ENCODE data around the gene EPC1.
A peak's percentile ranks its signal among the peaks of the same experiment; 100 is the strongest.
"Not testable (repeated sequence)": the region's sequence is repeated elsewhere in the genome, so short reads cannot be mapped to it uniquely, and the experiment has no call there.

Gene EPC1

DNA sequence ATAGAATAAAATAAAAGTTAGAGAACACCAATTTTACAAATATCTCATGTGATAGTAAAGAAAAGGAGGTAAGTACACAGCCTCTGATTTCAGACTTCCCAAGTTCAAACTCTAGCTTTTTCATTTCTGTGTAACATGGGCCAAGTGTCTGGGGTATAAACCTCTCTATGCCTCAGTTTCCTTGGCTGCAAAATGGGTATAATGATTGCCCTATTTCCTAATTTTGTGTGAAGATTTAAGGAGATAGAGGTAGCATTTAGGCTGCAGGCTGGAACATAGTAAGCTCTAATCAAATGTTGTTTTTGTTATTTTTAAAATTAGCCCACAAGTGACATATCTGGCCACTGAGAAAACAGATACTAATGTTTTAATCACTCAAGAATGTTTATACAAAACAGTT is 26.1 kb upstream of the EPC1 start:
- TF ChIP-seq POLR2AphosphoS5 (IDR thresholded peaks at IDR 0.05; ENCODE audit: low read depth, low read length) (no peak), POLR2A (IDR thresholded peaks at IDR 0.05; ENCODE audit: low read depth, low read length) (no peak), PAX5 (IDR thresholded peaks at IDR 0.05; ENCODE audit: insufficient read depth, low read length, severe bottlenecking) (no peak), TAF1 (IDR thresholded peaks at IDR 0.05; ENCODE audit: low read depth, low read length) (no peak), POU2F2 (IDR thresholded peaks at IDR 0.05; ENCODE audit: low read depth, low read length) (no peak), SPI1 (IDR thresholded peaks at IDR 0.05; ENCODE audit: low read depth, low read length) (no peak)
- DNase-seq (ENCODE audit: insufficient read length, low spot score) = no peak

DNA sequence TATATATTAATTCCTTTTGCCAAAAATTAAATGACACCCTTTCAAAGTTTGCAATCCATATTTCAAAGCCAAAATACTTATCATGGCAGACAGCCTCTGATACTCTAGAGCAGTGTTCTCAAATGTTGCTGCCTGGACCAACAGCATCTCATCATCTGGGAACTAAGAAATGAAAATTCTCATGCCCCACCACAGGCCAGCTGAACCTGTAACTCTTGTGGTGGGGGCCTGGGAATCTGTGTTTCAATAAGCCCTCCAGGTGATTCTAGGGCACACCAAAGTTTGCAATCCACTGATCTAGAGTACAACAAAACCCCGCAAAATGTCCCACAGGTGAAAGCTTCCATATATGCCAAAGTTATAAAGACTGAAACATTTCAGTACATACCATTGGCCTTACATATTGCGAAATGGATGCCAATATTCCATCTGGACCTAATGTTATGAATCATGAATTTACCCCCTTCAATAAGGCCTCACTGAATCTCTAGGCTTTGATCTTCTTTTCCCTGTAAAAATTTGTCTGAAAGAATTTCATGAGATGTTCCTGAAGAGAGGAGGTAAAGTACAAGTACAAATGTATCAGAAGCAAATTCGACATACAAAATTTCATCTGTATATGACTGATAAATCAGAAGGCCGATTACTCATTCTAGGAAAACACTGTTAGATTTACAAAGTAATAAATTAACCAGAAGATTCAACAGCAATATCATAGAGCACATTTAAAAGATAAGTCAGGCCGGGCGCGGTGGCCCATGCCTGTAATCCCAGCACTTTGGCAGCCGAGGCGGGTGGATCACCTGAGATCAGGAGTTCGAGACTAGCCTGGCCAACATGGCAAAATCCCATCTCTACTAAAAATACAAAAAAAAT is 25.3 kb upstream of the EPC1 start:
- no peak for FAIRE-seq
- no peak for DNase-seq (ENCODE audit: insufficient read length, low spot score)
- TF ChIP-seq POLR2AphosphoS5 (IDR thresholded peaks at IDR 0.05; ENCODE audit: low read depth, low read length) (no peak), POU2F2 (IDR thresholded peaks at IDR 0.05; ENCODE audit: low read depth, low read length) (no peak), POLR2A (IDR thresholded peaks at IDR 0.05; ENCODE audit: low read depth, low read length) (no peak), TAF1 (IDR thresholded peaks at IDR 0.05; ENCODE audit: low read depth, low read length) (no peak), SPI1 (IDR thresholded peaks at IDR 0.05; ENCODE audit: low read depth, low read length) (no peak), PAX5 (IDR thresholded peaks at IDR 0.05; ENCODE audit: insufficient read depth, low read length, severe bottlenecking) (no peak)

More for the DNA sequence above, 26.1 kb upstream of the EPC1 start:
- FAIRE-seq = no peak

DNA sequence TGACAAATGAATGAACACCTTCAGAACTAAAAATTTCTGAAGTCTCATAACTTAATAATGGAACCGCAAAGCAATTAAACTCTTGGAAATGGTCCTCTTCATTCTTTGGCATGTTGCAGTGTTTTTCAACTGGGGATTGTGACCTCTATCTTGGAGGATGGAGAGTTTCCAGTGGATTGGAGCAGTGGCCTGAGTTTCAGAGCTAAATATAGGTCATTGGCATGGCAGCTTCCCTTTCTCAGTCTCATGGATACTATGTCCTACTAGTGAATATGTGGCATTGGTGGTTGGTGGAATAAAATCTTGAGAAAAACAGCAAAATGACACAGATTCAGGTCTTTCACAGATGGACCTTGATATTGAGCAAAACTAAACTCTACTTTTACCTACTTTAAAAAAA is 24.1 kb upstream of the EPC1 start:
- TF ChIP-seq POU2F2 (IDR thresholded peaks at IDR 0.05; ENCODE audit: low read depth, low read length) (no peak), POLR2A (IDR thresholded peaks at IDR 0.05; ENCODE audit: low read depth, low read length) (no peak), TAF1 (IDR thresholded peaks at IDR 0.05; ENCODE audit: low read depth, low read length) (no peak), POLR2AphosphoS5 (IDR thresholded peaks at IDR 0.05; ENCODE audit: low read depth, low read length) (no peak), SPI1 (IDR thresholded peaks at IDR 0.05; ENCODE audit: low read depth, low read length) (no peak), PAX5 (IDR thresholded peaks at IDR 0.05; ENCODE audit: insufficient read depth, low read length, severe bottlenecking) (no peak)
- FAIRE-seq (no peak), DNase-seq (ENCODE audit: insufficient read length, low spot score) (no peak)

DNA sequence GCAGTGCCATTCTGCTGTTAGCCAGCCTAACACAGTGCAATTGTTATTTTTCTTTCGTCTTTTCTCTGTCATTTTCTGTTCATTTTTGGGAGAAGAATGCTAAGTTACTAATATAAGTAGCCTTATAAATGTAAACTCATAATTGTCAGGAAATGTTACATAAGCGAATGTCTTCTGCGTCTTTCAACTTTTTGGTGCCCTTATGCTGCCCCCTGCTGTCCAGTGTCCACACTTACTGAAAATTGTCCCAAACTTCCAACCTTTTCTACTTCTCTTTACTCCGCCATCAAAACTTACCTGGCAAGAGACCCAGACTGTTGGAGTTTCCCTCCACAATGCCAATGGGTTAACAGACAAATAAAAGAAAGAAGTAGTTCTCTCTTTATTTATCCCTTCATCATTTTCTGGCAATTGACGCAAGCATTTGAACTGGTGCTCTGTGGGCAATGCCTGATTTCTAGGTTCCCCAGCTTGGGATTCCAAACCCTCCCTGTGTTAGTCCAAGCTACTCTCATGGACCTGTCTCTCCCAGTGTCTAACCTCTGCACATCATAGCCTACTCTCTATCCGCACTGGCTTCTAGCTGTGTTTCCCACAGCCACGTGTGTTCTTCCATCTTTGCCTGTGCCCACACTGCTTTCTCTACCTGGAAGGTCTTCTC is 21.0 kb upstream of the EPC1 start:
- FAIRE-seq = peak; percentile 86
- DNase-seq (ENCODE audit: insufficient read length, low spot score) = no peak
- TF ChIP-seq PAX5 (IDR thresholded peaks at IDR 0.05; ENCODE audit: insufficient read depth, low read length, severe bottlenecking) (no peak), POLR2AphosphoS5 (IDR thresholded peaks at IDR 0.05; ENCODE audit: low read depth, low read length) (no peak), TAF1 (IDR thresholded peaks at IDR 0.05; ENCODE audit: low read depth, low read length) (no peak), SPI1 (IDR thresholded peaks at IDR 0.05; ENCODE audit: low read depth, low read length) (no peak), POLR2A (IDR thresholded peaks at IDR 0.05; ENCODE audit: low read depth, low read length) (no peak)

DNA sequence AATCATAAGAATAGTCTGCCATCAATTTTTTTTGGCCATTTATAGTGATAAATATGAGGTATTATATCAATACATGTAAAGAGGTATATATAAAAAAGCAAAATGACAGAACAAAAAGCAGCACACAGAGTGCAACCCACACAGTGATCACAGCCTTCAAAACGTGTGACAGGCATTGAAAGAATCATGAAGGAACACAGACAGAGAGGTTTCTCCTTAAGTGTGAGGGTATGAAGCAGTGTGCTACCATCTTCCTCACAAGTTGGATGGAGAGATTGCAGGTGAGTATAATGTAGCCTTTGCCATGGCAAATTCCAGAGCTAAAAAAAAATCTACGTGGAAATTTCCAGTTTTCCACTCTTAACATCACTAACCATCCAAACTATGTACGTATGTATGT is 19.6 kb upstream of the EPC1 start:
- TF ChIP-seq TAF1 (IDR thresholded peaks at IDR 0.05; ENCODE audit: low read depth, low read length) (no peak), POU2F2 (IDR thresholded peaks at IDR 0.05; ENCODE audit: low read depth, low read length) (no peak), PAX5 (IDR thresholded peaks at IDR 0.05; ENCODE audit: insufficient read depth, low read length, severe bottlenecking) (no peak), POLR2AphosphoS5 (IDR thresholded peaks at IDR 0.05; ENCODE audit: low read depth, low read length) (no peak)
- FAIRE-seq (no peak), DNase-seq (ENCODE audit: insufficient read length, low spot score) (no peak)

DNA sequence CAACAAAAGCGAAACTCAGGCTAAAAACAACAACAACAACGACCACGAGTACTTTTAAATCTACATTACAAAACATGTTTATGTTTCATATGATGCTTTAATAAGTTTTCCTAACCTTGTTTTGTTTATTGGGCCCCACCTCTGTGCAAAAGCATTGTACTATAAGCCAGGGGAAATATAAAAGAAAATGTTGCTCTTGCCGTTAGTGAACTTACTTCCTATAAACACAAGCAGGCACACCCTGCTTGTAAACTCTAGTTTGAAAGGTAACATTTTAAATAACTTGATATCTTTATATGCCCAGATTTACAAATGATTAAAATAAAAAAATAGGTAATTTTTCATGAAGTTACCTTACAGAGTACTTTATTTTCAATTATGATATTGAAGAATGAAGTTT is 19.2 kb upstream of the EPC1 start:
- TF ChIP-seq POU2F2 (IDR thresholded peaks at IDR 0.05; ENCODE audit: low read depth, low read length) (no peak), SPI1 (IDR thresholded peaks at IDR 0.05; ENCODE audit: low read depth, low read length) (no peak), PAX5 (IDR thresholded peaks at IDR 0.05; ENCODE audit: insufficient read depth, low read length, severe bottlenecking) (no peak), POLR2AphosphoS5 (IDR thresholded peaks at IDR 0.05; ENCODE audit: low read depth, low read length) (no peak), POLR2A (IDR thresholded peaks at IDR 0.05; ENCODE audit: low read depth, low read length) (no peak)
- FAIRE-seq = peak; percentile 47
- no peak for DNase-seq (ENCODE audit: insufficient read length, low spot score)

DNA sequence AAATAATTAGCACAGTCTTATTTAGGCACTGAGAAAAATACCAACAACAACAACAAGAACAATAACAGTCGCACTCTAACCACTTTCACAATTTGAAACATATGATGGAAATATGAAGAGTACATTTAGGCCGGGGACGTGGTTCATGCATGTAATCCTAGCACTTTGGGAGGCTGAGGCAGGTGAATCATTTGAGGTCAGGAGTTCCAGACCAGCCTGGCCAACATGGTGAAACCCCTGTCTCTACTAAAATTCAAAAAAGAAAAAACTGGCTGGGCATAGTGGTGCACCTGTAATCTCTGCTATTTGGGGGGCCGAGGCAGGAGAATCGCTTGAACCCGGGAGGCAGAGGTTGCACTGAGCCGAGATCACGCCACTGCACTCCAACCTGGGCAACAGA is 18.4 kb upstream of the EPC1 start:
- not testable (repeated sequence) for DNase-seq (ENCODE audit: insufficient read length, low spot score); FAIRE-seq

DNA sequence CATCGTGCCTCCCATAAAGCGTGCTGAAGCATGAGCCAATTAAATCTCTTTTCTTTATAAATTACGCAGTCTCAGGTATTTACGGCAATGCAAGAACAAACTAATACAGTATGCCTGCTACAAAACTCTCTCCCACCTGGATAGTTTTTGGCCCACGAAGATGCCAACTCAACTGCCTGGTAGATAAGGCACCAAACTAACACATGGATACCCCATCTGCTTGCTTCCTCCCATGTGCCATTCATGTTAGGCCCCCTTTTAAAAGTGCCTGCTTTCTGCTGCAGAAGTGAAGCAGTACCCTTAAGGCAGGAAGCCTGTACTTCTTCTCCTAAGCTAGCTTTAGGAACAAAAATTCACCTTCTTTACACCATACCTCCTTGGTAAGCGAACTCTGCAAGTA is 15.6 kb upstream of the EPC1 start:
- no peak for FAIRE-seq
- DNase-seq (ENCODE audit: insufficient read length, low spot score) = no peak
- TF ChIP-seq POLR2A (IDR thresholded peaks at IDR 0.05; ENCODE audit: low read depth, low read length) (no peak), POU2F2 (IDR thresholded peaks at IDR 0.05; ENCODE audit: low read depth, low read length) (no peak), POLR2AphosphoS5 (IDR thresholded peaks at IDR 0.05; ENCODE audit: low read depth, low read length) (no peak), PAX5 (IDR thresholded peaks at IDR 0.05; ENCODE audit: insufficient read depth, low read length, severe bottlenecking) (no peak), TAF1 (IDR thresholded peaks at IDR 0.05; ENCODE audit: low read depth, low read length) (no peak), SPI1 (IDR thresholded peaks at IDR 0.05; ENCODE audit: low read depth, low read length) (no peak)

DNA sequence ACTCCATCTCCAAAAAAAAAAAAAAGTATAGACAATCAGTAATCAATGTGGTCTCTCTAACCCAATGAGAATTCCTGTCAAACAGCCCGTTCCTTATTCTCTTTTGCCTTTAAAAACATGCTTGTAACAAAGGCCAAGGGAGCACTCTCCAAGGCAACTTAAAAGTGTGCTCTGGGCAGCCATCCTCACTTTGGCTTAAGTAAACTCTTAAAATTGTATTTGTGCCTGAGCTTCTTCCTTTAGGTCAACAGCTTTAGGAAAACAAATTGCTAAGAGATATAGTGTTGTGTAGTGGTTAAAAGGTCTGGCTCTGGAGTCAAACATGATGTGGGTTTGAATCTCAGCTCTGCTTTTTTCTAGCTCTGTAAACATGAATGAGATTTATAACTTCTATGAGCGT is 13.9 kb upstream of the EPC1 start:
- FAIRE-seq = no peak
- no peak for TF ChIP-seq PAX5 (IDR thresholded peaks at IDR 0.05; ENCODE audit: insufficient read depth, low read length, severe bottlenecking)
- no peak for TF ChIP-seq SPI1 (IDR thresholded peaks at IDR 0.05; ENCODE audit: low read depth, low read length)
- no peak for TF ChIP-seq POLR2AphosphoS5 (IDR thresholded peaks at IDR 0.05; ENCODE audit: low read depth, low read length)
- TF ChIP-seq TAF1 (IDR thresholded peaks at IDR 0.05; ENCODE audit: low read depth, low read length) = no peak
- no peak for TF ChIP-seq POU2F2 (IDR thresholded peaks at IDR 0.05; ENCODE audit: low read depth, low read length)
- no peak for TF ChIP-seq POLR2A (IDR thresholded peaks at IDR 0.05; ENCODE audit: low read depth, low read length)

DNA sequence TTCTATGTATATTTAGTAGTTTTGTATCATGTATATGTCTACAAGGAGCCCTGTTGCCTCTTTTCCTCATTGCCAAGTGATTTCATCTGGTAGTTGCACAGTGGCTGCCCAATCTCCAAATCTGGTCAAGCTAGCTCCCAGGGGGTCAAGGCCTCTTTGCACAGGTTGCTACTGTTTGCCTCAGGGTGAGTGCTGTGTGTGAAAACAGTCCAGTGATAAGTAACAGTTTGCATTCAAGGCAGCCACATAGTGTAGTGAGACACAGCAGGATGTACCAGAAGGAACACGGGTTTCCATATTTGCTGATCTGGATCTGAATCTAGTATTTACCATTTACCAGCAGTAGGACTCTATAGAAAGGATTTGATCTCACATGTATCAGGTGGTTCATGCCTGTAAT is 13.3 kb upstream of the EPC1 start:
- no peak for TF ChIP-seq POLR2A (IDR thresholded peaks at IDR 0.05; ENCODE audit: low read depth, low read length)
- FAIRE-seq = peak; percentile 16
- DNase-seq (ENCODE audit: insufficient read length, low spot score) = no peak

More for the DNA sequence above, 13.9 kb upstream of the EPC1 start:
- no peak for DNase-seq (ENCODE audit: insufficient read length, low spot score)

Measured in GM12891 (cell line).